ENCODE measurements around the gene CNNM4. TPM values are rescaled to one million over a fixed set of nuclear protein-coding genes. Genes with fewer than 3 reads are reported as not detected.

CNNM4 gene
- total RNA-seq, 1 donor from 2014 or later = 2.7 TPM

DNA sequence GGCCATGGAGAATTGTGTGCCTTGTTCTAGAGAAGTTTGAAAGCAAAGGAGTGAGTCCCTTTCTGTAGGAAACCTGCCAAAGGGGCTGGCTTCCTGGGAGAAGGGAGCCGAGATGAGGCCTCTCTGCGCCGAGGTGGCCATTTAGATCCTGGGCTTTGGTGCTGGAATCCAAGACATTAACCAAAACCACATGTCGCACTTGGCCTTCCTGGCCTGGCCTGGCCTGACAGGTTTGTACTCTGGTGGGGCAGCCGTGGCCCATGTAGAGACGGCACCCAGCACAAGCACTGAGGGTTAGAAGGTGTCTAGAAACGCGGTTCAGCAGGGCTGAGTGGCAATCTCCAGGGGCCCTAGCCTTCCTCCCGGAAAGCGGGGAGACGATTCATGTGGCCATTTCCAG lies 62.5 kb downstream of the CNNM4 start:
- Histone ChIP-seq H3K9me3 (no peaks in the 10 kb centered on the region), H3K36me3 (peaks cover 26 to 33% of the 10 kb centered on the region in 2 donors), H3K4me3 (no peak overlapping the region), H3K4me1 (peaks cover 6 to 21% of the 10 kb centered on the region in 2 donors), H3K27me3 (no peaks in the 10 kb centered on the region), H3K27ac (no peak overlapping the region)
- no peak for TF ChIP-seq CTCF (IDR thresholded peaks at IDR 0.05)
- DNase-seq (ENCODE audit: low spot score in 2 of 2) = no peak
- intact Hi-C loops (cut with DNase I) = no loop called here

DNA sequence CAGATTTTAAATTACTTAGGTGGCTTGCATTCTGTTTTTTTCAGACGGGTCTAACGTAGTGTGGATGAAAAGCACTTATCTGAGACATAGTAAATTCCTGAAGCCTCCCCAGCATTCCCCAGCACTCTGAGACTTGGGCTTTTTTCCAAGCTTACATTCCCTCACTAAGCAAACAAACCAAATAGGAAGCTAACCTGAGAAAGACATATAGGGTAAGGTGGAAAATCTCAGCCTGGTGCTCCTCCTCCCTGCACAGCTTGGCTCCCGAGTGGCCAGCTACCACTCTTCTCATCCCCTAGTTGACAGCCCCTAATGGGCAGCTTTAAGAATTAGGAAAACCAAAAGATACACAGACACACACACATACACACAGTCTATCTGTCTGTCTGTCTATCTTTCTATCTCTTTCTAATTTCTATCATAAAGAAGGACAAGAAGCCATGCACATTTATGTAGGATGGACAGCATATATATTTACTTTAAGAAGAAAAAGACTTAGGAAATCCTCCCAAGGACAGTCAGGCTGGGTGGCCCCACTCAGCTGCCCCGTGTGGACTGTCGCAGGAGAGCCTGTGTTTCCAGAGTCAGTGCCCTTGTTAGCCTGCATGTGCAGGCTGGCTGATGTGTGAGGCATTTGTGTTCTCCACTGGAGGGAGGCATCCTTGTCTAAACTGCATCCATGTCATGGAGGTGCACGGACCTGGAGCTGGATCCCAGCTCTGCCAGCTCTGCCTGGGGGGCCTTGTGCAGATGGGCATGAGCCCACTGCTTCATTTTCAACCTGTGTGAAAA lies 63.6 kb downstream of the CNNM4 start:
- DNase-seq (ENCODE audit: low spot score in 2 of 2) = no peak
- Histone ChIP-seq H3K27ac (no peak overlapping the region), H3K4me3 (no peak overlapping the region), H3K27me3 (no peaks in the 10 kb centered on the region), H3K4me1 (peaks cover under 1 to 11% of the 10 kb centered on the region in 2 donors), H3K36me3 (peaks cover 37 to 44% of the 10 kb centered on the region in 2 donors), H3K9me3 (no peaks in the 10 kb centered on the region)
- no peak for TF ChIP-seq CTCF (IDR thresholded peaks at IDR 0.05)
- intact Hi-C loops (cut with DNase I) = no loop called here

DNA sequence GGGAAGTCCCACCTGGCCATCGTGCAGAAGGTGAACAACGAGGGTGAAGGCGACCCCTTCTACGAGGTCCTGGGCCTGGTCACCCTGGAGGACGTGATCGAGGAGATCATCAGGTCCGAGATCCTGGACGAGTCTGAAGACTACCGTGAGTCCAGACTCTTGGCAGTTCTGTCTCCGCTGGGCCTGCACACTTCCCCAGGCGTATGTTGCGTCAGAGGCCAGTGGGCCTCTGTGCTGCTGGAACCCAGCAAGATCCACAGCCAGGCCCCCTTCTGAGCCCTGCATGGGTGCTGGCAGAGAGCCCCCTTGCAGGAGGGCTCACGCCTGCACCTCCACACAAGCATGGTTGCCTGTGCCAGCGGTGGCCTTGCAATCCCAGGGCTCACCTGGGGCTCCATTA lies 64.4 kb downstream of the CNNM4 start:
- Histone ChIP-seq H3K4me1 (peaks cover 0 to 3% of the 10 kb centered on the region in 2 donors), H3K4me3 (no peak overlapping the region), H3K9me3 (no peaks in the 10 kb centered on the region), H3K27me3 (no peaks in the 10 kb centered on the region), H3K36me3 (peaks cover 43 to 51% of the 10 kb centered on the region in 2 donors), H3K27ac (no peak overlapping the region)
- DNase-seq (ENCODE audit: low spot score in 2 of 2) = no peak
- intact Hi-C loops (cut with DNase I) = no loop called here
- no peak for TF ChIP-seq CTCF (IDR thresholded peaks at IDR 0.05)

GRCh38 chr2:96826546-96827278 lies 66.0 kb downstream of the CNNM4 start:
- H3K36me3 ChIP-seq = peaks cover 58 to 68% of the 10 kb centered on the region in 2 donors
- no peaks in the 10 kb centered on the region for H3K9me3 ChIP-seq
- intact Hi-C loops (cut with DNase I) = no loop called here
- H3K27ac ChIP-seq = no peak overlapping the region
- TF ChIP-seq CTCF (IDR thresholded peaks at IDR 0.05) = no peak
- H3K4me3 ChIP-seq = no peak overlapping the region
- H3K4me1 ChIP-seq = no peaks in the 10 kb centered on the region
- H3K27me3 ChIP-seq = no peaks in the 10 kb centered on the region
- no peak for DNase-seq (ENCODE audit: low spot score in 2 of 2)

GRCh38 chr2:96828436-96828835 lies 67.7 kb downstream of the CNNM4 start:
- DNase-seq (ENCODE audit: low spot score in 2 of 2) = no peak
- H3K36me3 ChIP-seq = peaks cover 73 to 85% of the 10 kb centered on the region in 2 donors

More at GRCh38 chr2:96828436-96828835, 67.7 kb downstream of the CNNM4 start:
- Histone ChIP-seq H3K27ac (no peak overlapping the region), H3K4me3 (no peak overlapping the region), H3K27me3 (no peaks in the 10 kb centered on the region), H3K4me1 (no peaks in the 10 kb centered on the region), H3K9me3 (no peaks in the 10 kb centered on the region)
- no peak for TF ChIP-seq CTCF (IDR thresholded peaks at IDR 0.05)
- intact Hi-C loops (cut with DNase I) = no loop called here

All from ascending aorta (tissue), 2 donors.